Measurements from ENCODE around the gene ANLN. TPM values are rescaled to one million over a fixed set of nuclear protein-coding genes. Genes with fewer than 3 reads are reported as not detected.

ANLN gene
- total and polyA plus RNA-seq, 9 of the 15 experiments (the other 6 are each of a cell fraction or from before 2014, with no cell fraction given), result 18.1 to 66.2 (median 38.7) TPM

- TF ChIP-seq REST (IDR thresholded peaks at IDR 0.05; ENCODE audit: borderline replicate concordance), result peak; percentile 88
- TF ChIP-seq REST (CRISPR knock-in tag; IDR thresholded peaks at IDR 0.05; ENCODE audit: low read depth), result no peak
- TF ChIP-seq ZBTB12 (CRISPR knock-in tag; IDR thresholded peaks at IDR 0.05), result no peak
- TF ChIP-seq NFRKB (IDR thresholded peaks at IDR 0.05; ENCODE audit: low read depth), result peak; percentile 35; the same call in 1 of the 2 replicates
- TF ChIP-seq CBX8 (IDR thresholded peaks at IDR 0.05; ENCODE audit: borderline replicate concordance, extremely low read depth, low read depth, low read length, poor library complexity, severe bottlenecking), result no peak
- no peak for TF ChIP-seq MXD1 (CRISPR knock-in tag; IDR thresholded peaks at IDR 0.05; ENCODE audit: borderline replicate concordance, poor library complexity, severe bottlenecking)
- TF ChIP-seq BRD4 (IDR thresholded peaks at IDR 0.05), result no peak; the same call in 1 of the 2 replicates
- peak; percentile 80 for TF ChIP-seq POLR2G (IDR thresholded peaks at IDR 0.05; ENCODE audit: low read depth, low read length)
- TF ChIP-seq CBX1 (IDR thresholded peaks at IDR 0.05; ENCODE audit: low read depth), result no peak
- TF ChIP-seq CREM (IDR thresholded peaks at IDR 0.05; ENCODE audit: low read depth), result peak; percentile 39
- TF ChIP-seq AFF1 (IDR thresholded peaks at IDR 0.05; ENCODE audit: low read depth in 1 of 2, partially characterized antibody in 2 of 2), result no peak
Observed at GRCh38 chr7:36390199-36391090, 783 bp downstream of the ANLN start (continued).
